Measurements from ENCODE around the gene INSRR. TPM values are rescaled to one million over a fixed set of nuclear protein-coding genes. Genes with fewer than 3 reads are reported as not detected.

INSRR gene
- total and polyA plus RNA-seq, 9 of the 15 experiments (the other 6 are each of a cell fraction or from before 2014, with no cell fraction given), result 0.03 to 0.18 (median 0.06) TPM; not detected in 3

DNA sequence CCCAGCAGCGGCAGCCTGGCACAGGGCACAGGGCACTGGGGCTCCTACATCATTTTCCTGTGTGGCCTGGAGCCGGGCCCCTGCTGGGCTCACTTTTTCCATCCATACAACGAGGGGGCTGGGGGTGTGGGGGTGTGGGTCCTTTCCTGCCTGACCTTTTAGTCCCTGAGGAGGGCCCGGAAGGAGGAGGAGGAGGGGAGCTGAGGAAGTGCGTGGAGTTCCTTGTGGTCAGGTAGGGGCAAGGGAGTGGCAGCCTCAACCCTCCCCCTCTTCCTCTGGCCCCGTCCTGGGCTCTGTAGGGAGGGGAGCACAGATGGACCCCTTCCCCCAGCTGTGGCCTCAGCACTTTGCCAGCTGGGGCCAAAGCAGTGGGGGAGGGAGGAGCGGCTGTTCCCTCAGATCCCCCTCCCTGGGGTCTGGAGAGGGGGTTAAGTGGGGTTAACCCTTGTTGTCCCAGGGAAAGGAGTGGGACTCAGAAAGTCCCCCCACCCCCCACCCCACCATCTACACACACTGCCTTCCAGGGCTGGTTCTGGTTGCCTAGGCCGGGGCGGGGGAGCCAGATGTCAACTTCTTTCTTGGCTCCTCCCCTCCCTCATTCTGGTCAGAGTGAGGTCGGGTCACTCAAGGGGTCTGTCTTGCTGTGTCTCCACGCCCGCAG is 7.5 kb upstream of the INSRR start (continued):
- TF ChIP-seq LEF1 (IDR thresholded peaks at IDR 0.05) (peak; percentile 51), MAFF (IDR thresholded peaks at IDR 0.05; ENCODE audit: low read length) (no peak), HOXB6 (CRISPR knock-in tag; IDR thresholded peaks at IDR 0.05; ENCODE audit: borderline replicate concordance) (no peak), PRPF4 (IDR thresholded peaks at IDR 0.05; ENCODE audit: insufficient read depth, low read depth, low read length, poor library complexity, severe bottlenecking) (no peak), CBX2 (IDR thresholded peaks at IDR 0.05; ENCODE audit: insufficient read depth, low read length, poor library complexity, severe bottlenecking) (no peak), NFE2 (IDR thresholded peaks at IDR 0.05; ENCODE audit: low read depth) (0 out of 2 replicates have a peak, but pooled peaks have one; percentile 9), RBBP5 (IDR thresholded peaks at IDR 0.05; ENCODE audit: borderline replicate concordance, insufficient read depth, low read length, poor library complexity, severe bottlenecking) (peak; percentile 19), ZNF12 (CRISPR knock-in tag; IDR thresholded peaks at IDR 0.05) (peak; percentile 34; the same call in 1 of the 2 replicates), EGR1 (conservative IDR thresholded peaks at IDR 0.05) (peak; percentile 63), JUNB (CRISPR knock-in tag; conservative IDR thresholded peaks at IDR 0.05) (no peak), SNIP1 (IDR thresholded peaks at IDR 0.05; ENCODE audit: low read depth) (no peak), CREM (IDR thresholded peaks at IDR 0.05; ENCODE audit: low read depth) (peak; percentile 23; the same call in 1 of the 2 replicates), RBFOX2 (IDR thresholded peaks at IDR 0.05; ENCODE audit: low read depth, low read length) (0 out of 2 replicates have a peak, but pooled peaks have one; percentile 12), ZC3H4 (CRISPR knock-in tag; IDR thresholded peaks at IDR 0.05; ENCODE audit: borderline replicate concordance) (no peak), SPI1 (IDR thresholded peaks at IDR 0.05; ENCODE audit: borderline replicate concordance, low read depth, low read length) (peak; percentile 65; the same call in 1 of the 2 replicates), PHF21A (IDR thresholded peaks at IDR 0.05; ENCODE audit: borderline replicate concordance, low read depth) (no peak), HCFC1 (IDR thresholded peaks at IDR 0.05; ENCODE audit: low read depth, low read length) (no peak), ZNF740 (CRISPR knock-in tag; IDR thresholded peaks at IDR 0.05) (peak; percentile 67; the same call in 1 of the 2 replicates), ZNF740 (tag; IDR thresholded peaks at IDR 0.05) (no peak), CBFA2T3 (IDR thresholded peaks at IDR 0.05) (peak; percentile 50), SLC30A9 (CRISPR knock-in tag; IDR thresholded peaks at IDR 0.05) (no peak), CXXC5 (CRISPR knock-in tag; IDR thresholded peaks at IDR 0.05) (peak; percentile 35; the same call in 1 of the 2 replicates)
- TF ChIP-seq, protein P1, sequence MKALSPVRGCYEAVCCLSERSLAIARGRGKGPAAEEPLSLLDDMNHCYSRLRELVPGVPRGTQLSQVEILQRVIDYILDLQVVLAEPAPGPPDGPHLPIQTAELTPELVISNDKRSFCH (CRISPR knock-in tag; IDR thresholded peaks at IDR 0.05), result no peak
- TF ChIP-seq, protein P1 (tag; IDR thresholded peaks at IDR 0.05), result peak; percentile 71; the same call in 1 of the 2 replicates
- TF ChIP-seq, protein P2, sequence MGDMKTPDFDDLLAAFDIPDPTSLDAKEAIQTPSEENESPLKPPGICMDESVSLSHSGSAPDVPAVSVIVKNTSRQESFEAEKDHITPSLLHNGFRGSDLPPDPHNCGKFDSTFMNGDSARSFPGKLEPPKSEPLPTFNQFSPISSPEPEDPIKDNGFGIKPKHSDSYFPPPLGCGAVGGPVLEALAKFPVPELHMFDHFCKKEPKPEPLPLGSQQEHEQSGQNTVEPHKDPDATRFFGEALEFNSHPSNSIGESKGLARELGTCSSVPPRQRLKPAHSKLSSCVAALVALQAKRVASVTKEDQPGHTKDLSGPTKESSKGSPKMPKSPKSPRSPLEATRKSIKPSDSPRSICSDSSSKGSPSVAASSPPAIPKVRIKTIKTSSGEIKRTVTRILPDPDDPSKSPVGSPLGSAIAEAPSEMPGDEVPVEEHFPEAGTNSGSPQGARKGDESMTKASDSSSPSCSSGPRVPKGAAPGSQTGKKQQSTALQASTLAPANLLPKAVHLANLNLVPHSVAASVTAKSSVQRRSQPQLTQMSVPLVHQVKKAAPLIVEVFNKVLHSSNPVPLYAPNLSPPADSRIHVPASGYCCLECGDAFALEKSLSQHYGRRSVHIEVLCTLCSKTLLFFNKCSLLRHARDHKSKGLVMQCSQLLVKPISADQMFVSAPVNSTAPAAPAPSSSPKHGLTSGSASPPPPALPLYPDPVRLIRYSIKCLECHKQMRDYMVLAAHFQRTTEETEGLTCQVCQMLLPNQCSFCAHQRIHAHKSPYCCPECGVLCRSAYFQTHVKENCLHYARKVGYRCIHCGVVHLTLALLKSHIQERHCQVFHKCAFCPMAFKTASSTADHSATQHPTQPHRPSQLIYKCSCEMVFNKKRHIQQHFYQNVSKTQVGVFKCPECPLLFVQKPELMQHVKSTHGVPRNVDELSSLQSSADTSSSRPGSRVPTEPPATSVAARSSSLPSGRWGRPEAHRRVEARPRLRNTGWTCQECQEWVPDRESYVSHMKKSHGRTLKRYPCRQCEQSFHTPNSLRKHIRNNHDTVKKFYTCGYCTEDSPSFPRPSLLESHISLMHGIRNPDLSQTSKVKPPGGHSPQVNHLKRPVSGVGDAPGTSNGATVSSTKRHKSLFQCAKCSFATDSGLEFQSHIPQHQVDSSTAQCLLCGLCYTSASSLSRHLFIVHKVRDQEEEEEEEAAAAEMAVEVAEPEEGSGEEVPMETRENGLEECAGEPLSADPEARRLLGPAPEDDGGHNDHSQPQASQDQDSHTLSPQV (IDR thresholded peaks at IDR 0.05), result 0 out of 2 replicates have a peak, but pooled peaks have one; percentile 5

Measured in K562 (cell line).